Measurements from ENCODE around the gene CTR9.
A peak's percentile ranks its signal among the peaks of the same experiment; 100 is the strongest.

The CTR9 gene

DNA sequence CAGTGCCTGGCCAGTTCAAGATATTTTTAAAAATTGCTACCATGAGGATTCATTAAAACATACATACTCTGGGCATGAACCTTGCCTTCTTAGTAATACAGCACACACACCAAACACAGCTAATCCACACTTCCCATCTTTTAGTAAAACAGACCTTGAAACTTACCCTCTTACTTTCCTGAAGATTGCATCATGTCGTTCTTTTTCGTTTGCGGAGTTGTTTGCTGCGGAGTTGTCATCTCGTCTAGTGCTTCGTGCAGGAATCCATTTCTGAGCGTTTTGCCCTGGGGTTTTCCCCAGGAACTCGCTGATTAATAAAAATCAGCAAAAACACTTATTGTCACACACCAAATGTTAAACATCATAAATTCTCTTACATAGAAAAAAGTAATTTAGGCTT lies 54.7 kb downstream of the CTR9 start:
- H3K4me3 ChIP-seq (ENCODE audit: low read length): peak overlapping the region; percentile 2
- no peak for DNase-seq (ENCODE audit: low read depth)
- no peak for TF ChIP-seq CTCF (conservative IDR thresholded peaks at IDR 0.05; ENCODE audit: low read length)

DNA sequence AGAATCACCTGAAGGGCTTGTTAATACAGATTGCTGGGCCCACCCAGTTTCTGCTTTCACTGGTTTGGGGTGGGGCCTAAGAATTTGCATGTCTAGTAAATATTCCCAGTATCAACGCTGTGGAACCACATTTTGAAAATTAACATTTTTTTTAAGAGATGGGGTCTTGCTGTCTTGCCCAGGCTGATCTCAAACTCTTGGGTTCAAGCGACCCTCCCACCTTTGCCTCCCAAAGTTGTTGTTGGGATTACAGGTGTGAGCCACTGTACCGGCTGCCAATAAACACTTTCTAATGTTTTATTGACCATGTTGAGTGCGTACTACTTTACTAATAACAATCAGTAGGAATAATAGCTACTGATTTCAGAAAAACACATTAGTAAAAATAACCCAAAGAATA lies 55.2 kb downstream of the CTR9 start:
- no peak for DNase-seq (ENCODE audit: low read depth)
- TF ChIP-seq CTCF (conservative IDR thresholded peaks at IDR 0.05; ENCODE audit: low read length): no peak
- H3K4me3 ChIP-seq (ENCODE audit: low read length): peak overlapping the region; percentile 86

GRCh38 chr11:10807493-10808234 lies 56.6 kb downstream of the CTR9 start:
- TF ChIP-seq CTCF (conservative IDR thresholded peaks at IDR 0.05; ENCODE audit: low read length): no peak
- peak overlapping the region; percentile 86 for H3K4me3 ChIP-seq (ENCODE audit: low read length)
- peak; percentile 60 for DNase-seq (ENCODE audit: low read depth)

DNA sequence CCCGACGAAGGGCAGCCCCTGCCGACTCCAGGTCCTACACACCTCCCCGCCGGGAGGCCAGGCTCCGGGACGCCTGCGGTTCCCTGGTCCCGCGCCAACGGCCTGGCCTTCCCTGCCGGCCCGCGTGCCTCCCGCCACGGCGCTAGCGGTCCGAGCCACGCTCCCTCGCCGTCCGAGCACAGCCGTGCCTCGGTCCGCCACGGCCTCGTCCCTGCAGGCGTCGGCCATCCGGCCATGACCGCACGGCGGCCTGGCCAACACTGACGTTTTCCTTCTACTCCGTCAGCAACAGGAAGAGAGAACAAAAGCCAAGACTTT lies 57.1 kb downstream of the CTR9 start:
- no peak for TF ChIP-seq CTCF (conservative IDR thresholded peaks at IDR 0.05; ENCODE audit: low read length)
- peak overlapping the region; percentile 86 for H3K4me3 ChIP-seq (ENCODE audit: low read length)
- DNase-seq (ENCODE audit: low read depth): no peak

DNA sequence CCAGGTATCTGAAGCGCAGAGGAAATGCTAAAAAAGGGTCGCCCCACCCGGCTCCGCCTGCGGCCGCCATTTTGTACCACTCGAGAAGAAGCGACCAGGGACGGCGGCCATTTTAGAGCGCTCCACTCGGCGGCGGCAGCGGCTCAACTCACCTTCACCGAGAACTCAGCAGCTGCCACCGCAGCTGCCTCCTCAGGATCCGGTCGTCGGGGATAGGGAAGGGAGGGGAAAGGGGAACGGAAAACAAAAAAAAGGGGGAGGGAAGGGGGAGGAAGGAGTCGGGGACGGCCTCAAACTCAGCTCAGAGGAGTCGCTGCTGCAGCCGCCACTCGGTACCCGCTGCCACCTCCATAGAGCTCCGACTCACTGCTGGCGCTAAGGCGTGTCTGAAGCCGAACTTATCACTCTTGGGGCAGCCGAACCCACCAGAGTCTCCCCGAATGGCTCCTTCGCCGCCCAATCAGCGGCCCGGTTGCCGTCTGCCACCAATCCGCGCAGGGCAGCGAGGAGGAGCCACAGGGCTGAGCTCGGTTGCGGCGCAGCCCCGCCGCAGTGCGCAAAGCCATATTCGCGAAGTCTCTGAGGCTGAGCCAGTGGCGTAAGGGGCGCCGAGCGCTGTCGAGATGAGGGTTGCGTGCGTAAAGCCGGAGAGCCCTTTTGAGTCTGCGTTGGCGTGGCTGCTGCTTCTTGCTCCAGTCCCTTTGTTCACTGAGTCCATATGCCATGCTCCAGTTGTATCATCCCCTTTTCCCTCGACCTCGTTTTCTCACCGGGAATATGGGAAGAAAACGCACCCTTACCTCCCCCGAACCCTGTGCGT lies 57.7 kb downstream of the CTR9 start, which contains the start of gene EIF4G2:
Gene EIF4G2 (minus strand): TSS at position 374 of the 820 bp plus-strand sequence.
- peak; percentile 98 for DNase-seq (ENCODE audit: low read depth)
- TF ChIP-seq CTCF (conservative IDR thresholded peaks at IDR 0.05; ENCODE audit: low read length): no peak

GRCh38 chr11:10809373-10810160 lies 58.5 kb downstream of the CTR9 start:
- H3K4me3 ChIP-seq (ENCODE audit: low read length): peak overlapping the region; percentile 77
- DNase-seq (ENCODE audit: low read depth): peak; percentile 83
- no peak for TF ChIP-seq CTCF (conservative IDR thresholded peaks at IDR 0.05; ENCODE audit: low read length)

More for the DNA sequence above, 57.7 kb downstream of the CTR9 start, which contains the start of gene EIF4G2:
- peak within 1 kb of the TSS; percentile 86 for H3K4me3 ChIP-seq (ENCODE audit: low read length)
